GM19023 (cell line): Measurements from ENCODE around the gene GPR34.
"Not testable (repeated sequence)": the region's sequence is repeated elsewhere in the genome, so short reads cannot be mapped to it uniquely, and the experiment has no call there.

Experiments
- ATAC-seq: cut with Tn5 transposase; IDR thresholded peaks from one replicate; pipeline ENCODE4 v1.9.1; 2021; ENCODE audit warnings: mild to moderate bottlenecking, moderate library complexity; ENCODE audit not compliant: unreplicated experiment

Gene GPR34

GRCh38 chrX:41692162-41692749 lies 3.5 kb downstream of the GPR34 start:
- no peak for ATAC-seq

- no peak for ATAC-seq
Observed at GRCh38 chrX:41693024-41693423, 4.3 kb downstream of the GPR34 start.

GRCh38 chrX:41695426-41695825 lies 6.7 kb downstream of the GPR34 start:
- ATAC-seq: no peak

GRCh38 chrX:41703574-41704029 lies 14.8 kb downstream of the GPR34 start:
- ATAC-seq: no peak

- no peak for ATAC-seq
Observed at GRCh38 chrX:41705042-41705441, 16.3 kb downstream of the GPR34 start.

- ATAC-seq: peak; percentile 82
Observed at GRCh38 chrX:41705680-41706374, 17.1 kb downstream of the GPR34 start.

GRCh38 chrX:41707218-41707617 lies 18.4 kb downstream of the GPR34 start:
- no peak for ATAC-seq

- ATAC-seq: no peak
Observed at GRCh38 chrX:41708486-41708885, 19.7 kb downstream of the GPR34 start.

GRCh38 chrX:41711021-41711667 lies 22.4 kb downstream of the GPR34 start:
- ATAC-seq: no peak

GRCh38 chrX:41716222-41716621 lies 27.4 kb downstream of the GPR34 start:
- ATAC-seq: no peak

- no peak for ATAC-seq
Observed at GRCh38 chrX:41716767-41717473, 28.1 kb downstream of the GPR34 start.

GRCh38 chrX:41718481-41719235 lies 29.9 kb downstream of the GPR34 start:
- no peak for ATAC-seq

- ATAC-seq: not testable (repeated sequence)
Observed at GRCh38 chrX:41719610-41720009, 30.8 kb downstream of the GPR34 start.

- peak; percentile 90 for ATAC-seq
Observed at GRCh38 chrX:41720125-41720779, 31.5 kb downstream of the GPR34 start.

- ATAC-seq: no peak
Observed at GRCh38 chrX:41721590-41721989, 32.8 kb downstream of the GPR34 start.

GRCh38 chrX:41722214-41722613 lies 33.4 kb downstream of the GPR34 start:
- ATAC-seq: no peak

GRCh38 chrX:41722816-41723618 lies 34.2 kb downstream of the GPR34 start:
- no peak for ATAC-seq

GRCh38 chrX:41723826-41724225 lies 35.1 kb downstream of the GPR34 start, which contains the start of gene GPR82:
TSS of gene GPR82 (plus strand) at chrX:41724181. CDS start at chrX:41727027, 2,846 bp downstream.
- ATAC-seq: no peak

GRCh38 chrX:41728125-41728524 lies 39.4 kb downstream of the GPR34 start:
- no peak for ATAC-seq
